HepG2 (cell line): ENCODE data around the gene GALK2. TPM values are rescaled to one million over a fixed set of nuclear protein-coding genes. Genes with fewer than 3 reads are reported as not detected.
A peak's percentile ranks its signal among the peaks of the same experiment; 100 is the strongest.

ENCODE experiments used
- BRD4 ChIP-seq: sonication (generic); formaldehyde crosslinking; IDR thresholded peaks from 2 replicates; pipeline ENCODE4 v1.4.0; 2020; ENCODE audit warnings: missing genetic modification reagents
- FOXA1 ChIP-seq, 2 experiments: fragments of 450-650 bp in 1 of 2; sonication (generic) in 1 of 2; formaldehyde crosslinking in 1 of 2; IDR thresholded peaks; 2 replicates each; pipeline versions ENCODE4 v1.4.0 to v1.6.1; 2016 to 2020; ENCODE audit warnings: missing genetic modification reagents in 1 of 2
- MIER3 ChIP-seq: IDR thresholded peaks from 2 replicates; pipeline ENCODE4 v1.6.1; 2016; ENCODE audit warnings: missing compliant biosample characterization, borderline replicate concordance
- PHF8 ChIP-seq: sonication (generic); formaldehyde crosslinking; IDR thresholded peaks from 2 replicates; pipeline ENCODE4 v1.5.0; 2020; ENCODE audit warnings: missing genetic modification reagents
- SMARCE1 ChIP-seq: fragments of 450-650 bp; IDR thresholded peaks from 2 replicates; pipeline ENCODE4 v1.6.1; 2017; ENCODE audit warnings: borderline replicate concordance
- ZFP82 ChIP-seq: sonication (generic); formaldehyde crosslinking; IDR thresholded peaks from 2 replicates; pipeline ENCODE4 v1.5.1; 2020; ENCODE audit warnings: mild to moderate bottlenecking, missing genetic modification reagents, borderline replicate concordance
- ZMYM3 ChIP-seq: sonication (generic); formaldehyde crosslinking; IDR thresholded peaks from 2 replicates; pipeline ENCODE4 v1.5.1; 2020; ENCODE audit warnings: mild to moderate bottlenecking, missing genetic modification reagents
- ZNF30 ChIP-seq: sonication (generic); formaldehyde crosslinking; IDR thresholded peaks from 2 replicates; pipeline ENCODE4 v1.5.0; 2020; ENCODE audit warnings: mild to moderate bottlenecking, missing genetic modification reagents
- ZNF331 ChIP-seq: sonication (generic); formaldehyde crosslinking; IDR thresholded peaks from 2 replicates; pipeline ENCODE4 v1.4.0; 2020; ENCODE audit warnings: missing genetic modification reagents
- polyA plus RNA-seq, 8 experiments: library from polyadenylated mRNA; depleted of rRNA in 3 of 8; stranded (reverse) in 7 of 8; unstranded in 1 of 8; fragments of >200 nt; fragmentation: Illumina TruSeq in 4 of 8; extraction: Trizol in 4 of 8; gene quantifications; 2 replicates each; pipeline versions ENCODE4 v1.2.1 to v1.2.3, GENCODE V29; 2011 to 2016; ENCODE audit warnings: low read depth in 4 of 8, missing spikeins in 1 of 8, mixed read lengths in 1 of 8; ENCODE audit not compliant: insufficient read depth in 1 of 8
- total RNA-seq, 5 experiments: library from RNA; depleted of rRNA; stranded (reverse); fragments of >200 nt; fragmentation: Illumina TruSeq; extraction: Trizol; gene quantifications; 2 replicates each; pipeline ENCODE4 v1.2.3, GENCODE V29; 2016; ENCODE audit warnings: low read depth in 1 of 5
- TF ChIP-seq, protein P1 (sequence below): sonication (generic); formaldehyde crosslinking; IDR thresholded peaks from 2 replicates; pipeline ENCODE4 v1.4.0; 2020; ENCODE audit warnings: missing genetic modification reagents
- TF ChIP-seq, protein P2 (sequence below): sonication (generic); formaldehyde crosslinking; IDR thresholded peaks from 2 replicates; pipeline ENCODE4 v1.8.0; 2022; ENCODE audit warnings: missing genetic modification reagents, mild to moderate bottlenecking, borderline replicate concordance
- TF ChIP-seq, protein P3 (sequence below): fragments of 450-650 bp; IDR thresholded peaks from 2 replicates; pipeline ENCODE4 v1.6.1; 2017; ENCODE audit warnings: mild to moderate bottlenecking
- TF ChIP-seq, protein P4 (sequence below): sonication (generic); formaldehyde crosslinking; IDR thresholded peaks from 2 replicates; pipeline ENCODE4 v1.5.0; 2020; ENCODE audit warnings: missing genetic modification reagents, mild to moderate bottlenecking, borderline replicate concordance
- TF ChIP-seq, protein P5 (sequence below): sonication (generic); formaldehyde crosslinking; IDR thresholded peaks from 2 replicates; pipeline ENCODE4 v1.5.1; 2020; ENCODE audit warnings: missing genetic modification reagents, mild to moderate bottlenecking, borderline replicate concordance
- TF ChIP-seq, protein P6 (sequence below): sonication (generic); formaldehyde crosslinking; IDR thresholded peaks from 2 replicates; pipeline ENCODE4 v1.8.1; 2023; ENCODE audit warnings: mild to moderate bottlenecking, inconsistent platforms, moderate library complexity, missing genetic modification reagents, borderline replicate concordance

The GALK2 gene
- total and polyA plus RNA-seq, 2 of the 13 experiments (the other 11 are each of a cell fraction or from before 2014, with no cell fraction given), result 17.6 to 32.8 TPM

DNA sequence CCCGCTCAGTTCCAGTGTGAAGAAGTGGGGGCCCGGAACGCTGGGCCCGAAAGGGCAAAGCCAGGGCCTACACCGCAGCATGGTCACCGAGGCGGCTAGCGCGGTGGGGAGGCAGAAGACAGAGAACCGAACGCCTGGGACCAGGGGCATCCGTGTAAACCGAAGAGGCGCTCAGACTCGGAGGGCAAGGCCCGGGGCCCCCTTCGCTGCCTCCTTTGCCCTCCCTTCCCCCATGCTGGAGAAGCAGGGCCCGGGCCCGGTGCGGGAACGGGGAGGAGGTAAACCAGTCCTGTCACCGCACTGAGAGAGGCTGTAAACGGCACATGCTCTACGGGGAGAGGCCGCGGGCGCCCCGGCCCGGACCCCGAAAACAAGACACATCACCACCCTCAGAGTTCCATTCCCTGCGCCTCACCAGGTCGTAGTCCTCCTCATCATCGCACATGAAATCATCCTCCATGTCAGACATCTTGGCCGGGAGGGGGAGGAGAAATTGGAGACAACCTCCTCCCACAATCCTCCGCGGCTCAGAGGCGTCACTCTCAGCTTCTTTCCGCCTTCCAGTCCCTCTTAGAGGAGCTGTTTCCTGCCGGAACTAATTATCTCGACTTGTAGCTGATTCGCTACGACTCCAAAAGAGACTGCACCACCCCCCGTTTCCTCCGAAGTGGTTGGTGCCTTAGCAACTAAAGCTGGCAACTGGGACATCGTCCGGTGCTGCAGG, 14.8 kb upstream of the GALK2 start, which contains the start of gene COPS2 (continued):
- TF ChIP-seq, protein P1, sequence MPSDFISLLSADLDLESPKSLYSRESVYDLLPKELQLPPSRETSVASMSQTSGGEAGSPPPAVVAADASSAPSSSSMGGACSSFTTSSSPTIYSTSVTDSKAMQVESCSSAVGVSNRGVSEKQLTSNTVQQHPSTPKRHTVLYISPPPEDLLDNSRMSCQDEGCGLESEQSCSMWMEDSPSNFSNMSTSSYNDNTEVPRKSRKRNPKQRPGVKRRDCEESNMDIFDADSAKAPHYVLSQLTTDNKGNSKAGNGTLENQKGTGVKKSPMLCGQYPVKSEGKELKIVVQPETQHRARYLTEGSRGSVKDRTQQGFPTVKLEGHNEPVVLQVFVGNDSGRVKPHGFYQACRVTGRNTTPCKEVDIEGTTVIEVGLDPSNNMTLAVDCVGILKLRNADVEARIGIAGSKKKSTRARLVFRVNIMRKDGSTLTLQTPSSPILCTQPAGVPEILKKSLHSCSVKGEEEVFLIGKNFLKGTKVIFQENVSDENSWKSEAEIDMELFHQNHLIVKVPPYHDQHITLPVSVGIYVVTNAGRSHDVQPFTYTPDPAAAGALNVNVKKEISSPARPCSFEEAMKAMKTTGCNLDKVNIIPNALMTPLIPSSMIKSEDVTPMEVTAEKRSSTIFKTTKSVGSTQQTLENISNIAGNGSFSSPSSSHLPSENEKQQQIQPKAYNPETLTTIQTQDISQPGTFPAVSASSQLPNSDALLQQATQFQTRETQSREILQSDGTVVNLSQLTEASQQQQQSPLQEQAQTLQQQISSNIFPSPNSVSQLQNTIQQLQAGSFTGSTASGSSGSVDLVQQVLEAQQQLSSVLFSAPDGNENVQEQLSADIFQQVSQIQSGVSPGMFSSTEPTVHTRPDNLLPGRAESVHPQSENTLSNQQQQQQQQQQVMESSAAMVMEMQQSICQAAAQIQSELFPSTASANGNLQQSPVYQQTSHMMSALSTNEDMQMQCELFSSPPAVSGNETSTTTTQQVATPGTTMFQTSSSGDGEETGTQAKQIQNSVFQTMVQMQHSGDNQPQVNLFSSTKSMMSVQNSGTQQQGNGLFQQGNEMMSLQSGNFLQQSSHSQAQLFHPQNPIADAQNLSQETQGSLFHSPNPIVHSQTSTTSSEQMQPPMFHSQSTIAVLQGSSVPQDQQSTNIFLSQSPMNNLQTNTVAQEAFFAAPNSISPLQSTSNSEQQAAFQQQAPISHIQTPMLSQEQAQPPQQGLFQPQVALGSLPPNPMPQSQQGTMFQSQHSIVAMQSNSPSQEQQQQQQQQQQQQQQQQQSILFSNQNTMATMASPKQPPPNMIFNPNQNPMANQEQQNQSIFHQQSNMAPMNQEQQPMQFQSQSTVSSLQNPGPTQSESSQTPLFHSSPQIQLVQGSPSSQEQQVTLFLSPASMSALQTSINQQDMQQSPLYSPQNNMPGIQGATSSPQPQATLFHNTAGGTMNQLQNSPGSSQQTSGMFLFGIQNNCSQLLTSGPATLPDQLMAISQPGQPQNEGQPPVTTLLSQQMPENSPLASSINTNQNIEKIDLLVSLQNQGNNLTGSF (CRISPR knock-in tag), result no peak; the same call in 1 of the 2 replicates
- TF ChIP-seq SMARCE1 (no peak), MIER3 (CRISPR knock-in tag) (peak; percentile 89; the same call in 1 of the 2 replicates), FOXA1 (IDR thresholded peaks at IDR 0.05) (no peak), FOXA1 (CRISPR knock-in tag; IDR thresholded peaks at IDR 0.05) (no peak), BRD4 (0 out of 2 replicates have a peak, but pooled peaks have one; percentile 34), ZNF30 (0 out of 2 replicates have a peak, but pooled peaks have one; percentile 64), PHF8 (CRISPR knock-in tag) (peak; percentile 92), ZNF331 (CRISPR knock-in tag) (peak; percentile 92), ZFP82 (CRISPR knock-in tag) (no peak), ZMYM3 (CRISPR knock-in tag) (0 out of 2 replicates have a peak, but pooled peaks have one; percentile 10)
- TF ChIP-seq, protein P2, sequence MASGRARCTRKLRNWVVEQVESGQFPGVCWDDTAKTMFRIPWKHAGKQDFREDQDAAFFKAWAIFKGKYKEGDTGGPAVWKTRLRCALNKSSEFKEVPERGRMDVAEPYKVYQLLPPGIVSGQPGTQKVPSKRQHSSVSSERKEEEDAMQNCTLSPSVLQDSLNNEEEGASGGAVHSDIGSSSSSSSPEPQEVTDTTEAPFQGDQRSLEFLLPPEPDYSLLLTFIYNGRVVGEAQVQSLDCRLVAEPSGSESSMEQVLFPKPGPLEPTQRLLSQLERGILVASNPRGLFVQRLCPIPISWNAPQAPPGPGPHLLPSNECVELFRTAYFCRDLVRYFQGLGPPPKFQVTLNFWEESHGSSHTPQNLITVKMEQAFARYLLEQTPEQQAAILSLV (CRISPR knock-in tag), result 0 out of 2 replicates have a peak, but pooled peaks have one; percentile 25
- TF ChIP-seq, protein P3, sequence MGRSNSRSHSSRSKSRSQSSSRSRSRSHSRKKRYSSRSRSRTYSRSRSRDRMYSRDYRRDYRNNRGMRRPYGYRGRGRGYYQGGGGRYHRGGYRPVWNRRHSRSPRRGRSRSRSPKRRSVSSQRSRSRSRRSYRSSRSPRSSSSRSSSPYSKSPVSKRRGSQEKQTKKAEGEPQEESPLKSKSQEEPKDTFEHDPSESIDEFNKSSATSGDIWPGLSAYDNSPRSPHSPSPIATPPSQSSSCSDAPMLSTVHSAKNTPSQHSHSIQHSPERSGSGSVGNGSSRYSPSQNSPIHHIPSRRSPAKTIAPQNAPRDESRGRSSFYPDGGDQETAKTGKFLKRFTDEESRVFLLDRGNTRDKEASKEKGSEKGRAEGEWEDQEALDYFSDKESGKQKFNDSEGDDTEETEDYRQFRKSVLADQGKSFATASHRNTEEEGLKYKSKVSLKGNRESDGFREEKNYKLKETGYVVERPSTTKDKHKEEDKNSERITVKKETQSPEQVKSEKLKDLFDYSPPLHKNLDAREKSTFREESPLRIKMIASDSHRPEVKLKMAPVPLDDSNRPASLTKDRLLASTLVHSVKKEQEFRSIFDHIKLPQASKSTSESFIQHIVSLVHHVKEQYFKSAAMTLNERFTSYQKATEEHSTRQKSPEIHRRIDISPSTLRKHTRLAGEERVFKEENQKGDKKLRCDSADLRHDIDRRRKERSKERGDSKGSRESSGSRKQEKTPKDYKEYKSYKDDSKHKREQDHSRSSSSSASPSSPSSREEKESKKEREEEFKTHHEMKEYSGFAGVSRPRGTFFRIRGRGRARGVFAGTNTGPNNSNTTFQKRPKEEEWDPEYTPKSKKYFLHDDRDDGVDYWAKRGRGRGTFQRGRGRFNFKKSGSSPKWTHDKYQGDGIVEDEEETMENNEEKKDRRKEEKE, result no peak
- TF ChIP-seq, protein P4, sequence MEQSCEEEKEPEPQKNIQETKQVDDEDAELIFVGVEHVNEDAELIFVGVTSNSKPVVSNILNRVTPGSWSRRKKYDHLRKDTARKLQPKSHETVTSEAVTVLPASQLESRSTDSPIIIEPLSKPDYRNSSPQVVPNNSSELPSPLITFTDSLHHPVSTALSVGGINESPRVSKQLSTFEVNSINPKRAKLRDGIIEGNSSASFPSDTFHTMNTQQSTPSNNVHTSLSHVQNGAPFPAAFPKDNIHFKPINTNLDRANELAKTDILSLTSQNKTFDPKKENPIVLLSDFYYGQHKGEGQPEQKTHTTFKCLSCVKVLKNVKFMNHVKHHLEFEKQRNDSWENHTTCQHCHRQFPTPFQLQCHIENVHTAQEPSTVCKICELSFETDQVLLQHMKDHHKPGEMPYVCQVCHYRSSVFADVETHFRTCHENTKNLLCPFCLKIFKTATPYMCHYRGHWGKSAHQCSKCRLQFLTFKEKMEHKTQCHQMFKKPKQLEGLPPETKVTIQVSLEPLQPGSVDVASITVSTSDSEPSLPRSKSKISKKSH (CRISPR knock-in tag), result peak; percentile 39; the same call in 1 of the 2 replicates
- TF ChIP-seq, protein P5, sequence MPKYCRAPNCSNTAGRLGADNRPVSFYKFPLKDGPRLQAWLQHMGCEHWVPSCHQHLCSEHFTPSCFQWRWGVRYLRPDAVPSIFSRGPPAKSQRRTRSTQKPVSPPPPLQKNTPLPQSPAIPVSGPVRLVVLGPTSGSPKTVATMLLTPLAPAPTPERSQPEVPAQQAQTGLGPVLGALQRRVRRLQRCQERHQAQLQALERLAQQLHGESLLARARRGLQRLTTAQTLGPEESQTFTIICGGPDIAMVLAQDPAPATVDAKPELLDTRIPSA, result 0 out of 2 replicates have a peak, but pooled peaks have one; percentile 64
- TF ChIP-seq, protein P6, sequence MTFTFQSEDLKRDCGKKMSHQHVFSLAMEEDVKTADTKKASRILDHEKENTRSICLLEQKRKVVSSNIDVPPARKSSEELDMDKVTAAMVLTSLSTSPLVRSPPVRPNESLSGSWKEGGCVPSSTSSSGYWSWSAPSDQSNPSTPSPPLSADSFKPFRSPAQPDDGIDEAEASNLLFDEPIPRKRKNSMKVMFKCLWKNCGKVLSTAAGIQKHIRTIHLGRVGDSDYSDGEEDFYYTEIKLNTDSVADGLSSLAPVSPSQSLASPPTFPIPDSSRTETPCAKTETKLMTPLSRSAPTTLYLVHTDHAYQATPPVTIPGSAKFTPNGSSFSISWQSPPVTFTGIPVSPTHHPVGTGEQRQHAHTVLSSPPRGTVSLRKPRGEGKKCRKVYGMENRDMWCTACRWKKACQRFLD (CRISPR knock-in tag), result no peak
